Activated CD4-positive, alpha-beta T cell treated with anti-CD3 and anti-CD28 coated beads for 48 hours (primary cell): ENCODE results near the gene LAX1.
A peak's percentile ranks its signal among the peaks of the same experiment; 100 is the strongest.
"Not testable (repeated sequence)": the region's sequence is repeated elsewhere in the genome, so short reads cannot be mapped to it uniquely, and the experiment has no call there.

Experiments
- DNase-seq: peaks from one replicate; pipeline ENCODE4 v3.0.0-alpha.2; 2020

The LAX1 gene

GRCh38 chr1:203769505-203770343, 4.7 kb downstream of the LAX1 start:
- no peak for DNase-seq

GRCh38 chr1:203771901-203772301, 6.9 kb downstream of the LAX1 start:
- DNase-seq: no peak

- no peak for DNase-seq
These were observed 7.9 kb downstream of the LAX1 start for GRCh38 chr1:203772836-203773235.

- DNase-seq: no peak
These were observed 11.7 kb downstream of the LAX1 start for GRCh38 chr1:203776636-203777035.

- DNase-seq: no peak
These were observed 12.6 kb downstream of the LAX1 start for GRCh38 chr1:203777596-203777995.

GRCh38 chr1:203778146-203778545, 13.2 kb downstream of the LAX1 start:
- DNase-seq: no peak

GRCh38 chr1:203778789-203779188, 13.8 kb downstream of the LAX1 start:
- no peak for DNase-seq

- DNase-seq: no peak
These were observed 17.0 kb downstream of the LAX1 start for GRCh38 chr1:203781962-203782361.

GRCh38 chr1:203789966-203790365, 25.0 kb downstream of the LAX1 start:
- no peak for DNase-seq

- no peak for DNase-seq
These were observed 26.5 kb downstream of the LAX1 start for GRCh38 chr1:203791498-203791897.

- no peak for DNase-seq
These were observed 27.5 kb downstream of the LAX1 start for GRCh38 chr1:203792486-203792885.

- DNase-seq: not testable (repeated sequence)
These were observed 28.6 kb downstream of the LAX1 start for GRCh38 chr1:203793561-203793960.

GRCh38 chr1:203794764-203795440, 29.9 kb downstream of the LAX1 start:
- no peak for DNase-seq

- DNase-seq: peak; percentile 99
These were observed 30.7 kb downstream of the LAX1 start, which contains the start of the genes ZBED6 and ZC3H11A for GRCh38 chr1:203795441-203796235. TSS of gene ZBED6 (plus strand) at chr1:203795623. CDS start at chr1:203797523, 1,900 bp downstream. TSS of gene ZC3H11A (plus strand) at chr1:203795623. CDS start at chr1:203817071, 21,448 bp downstream.

GRCh38 chr1:203796236-203796605, 31.2 kb downstream of the LAX1 start:
- DNase-seq: peak; percentile 50

- DNase-seq: no peak
These were observed 32.2 kb downstream of the LAX1 start for GRCh38 chr1:203797216-203797615.

- no peak for DNase-seq
These were observed 33.1 kb downstream of the LAX1 start for GRCh38 chr1:203797948-203798655.

- DNase-seq: no peak
These were observed 34.2 kb downstream of the LAX1 start for GRCh38 chr1:203799157-203799556.

- DNase-seq: no peak
These were observed 35.0 kb downstream of the LAX1 start for GRCh38 chr1:203799971-203800370.

- DNase-seq: no peak
These were observed 40.7 kb downstream of the LAX1 start for GRCh38 chr1:203805689-203806088.

- no peak for DNase-seq
These were observed 42.2 kb downstream of the LAX1 start for GRCh38 chr1:203807196-203807595.

GRCh38 chr1:203813581-203814341, 48.8 kb downstream of the LAX1 start:
- DNase-seq: no peak
